A673 (cell line): ENCODE measurements around the gene HOXA13.

ENCODE experiments used
- CTCF ChIP-seq: fragments of 300-800, 200-600 bp; sonication (generic); conservative IDR thresholded peaks from 2 replicates; pipeline ENCODE4 v1.5.1; 2017; ENCODE audit warnings: low read depth, mild to moderate bottlenecking, antibody characterized with exemption, low read length, moderate library complexity, mixed read lengths
- EZH2 ChIP-seq: fragments of 200-600 bp; sonication (generic); IDR thresholded peaks from 2 replicates; pipeline ENCODE4 v1.6.1; 2017; ENCODE audit warnings: borderline replicate concordance, low read depth, mild to moderate bottlenecking, mixed read lengths, antibody characterized with exemption, low read length; ENCODE audit not compliant: poor library complexity, severe bottlenecking

- TF ChIP-seq CTCF (no peak), EZH2 (peak; percentile 27)
Measured at GRCh38 chr7:27193335-27194001, 6.4 kb downstream of the HOXA13 start.
